GM12875 (cell line): ENCODE data around the gene WWOX.

Experiments
- H3K4me3 ChIP-seq: one replicate; pipeline ENCODE4 v1.5.1; 2011; ENCODE audit warnings: low read depth, low read length, control low read depth
- TF ChIP-seq, protein P1 (sequence below): IDR thresholded peaks from 2 replicates; pipeline ENCODE4 v1.5.1; 2011; ENCODE audit warnings: low read depth, mild to moderate bottlenecking, control low read depth, inconsistent platforms, low read length, moderate library complexity, borderline replicate concordance; ENCODE audit not compliant: insufficient read depth

Gene WWOX

DNA sequence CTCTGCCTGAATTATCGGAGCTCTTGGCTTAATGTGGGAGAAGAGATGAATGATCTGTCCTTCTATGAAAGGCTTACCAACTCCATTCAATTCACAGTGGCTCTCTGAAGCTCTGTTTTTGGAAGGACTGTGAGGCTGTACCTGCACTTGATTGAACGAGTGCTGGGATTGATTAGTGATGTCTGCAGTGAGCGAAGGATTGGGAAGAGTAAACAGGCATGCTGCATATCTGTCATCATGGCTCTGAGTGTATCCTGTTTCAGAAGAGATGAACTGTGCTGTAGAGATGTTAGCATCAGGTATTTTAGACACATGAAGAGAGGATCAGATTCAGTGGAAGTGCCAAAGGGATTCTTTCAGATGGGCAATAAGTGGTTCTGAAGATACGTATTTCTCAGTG is 937.1 kb downstream of the WWOX start:
- TF ChIP-seq, protein P1, sequence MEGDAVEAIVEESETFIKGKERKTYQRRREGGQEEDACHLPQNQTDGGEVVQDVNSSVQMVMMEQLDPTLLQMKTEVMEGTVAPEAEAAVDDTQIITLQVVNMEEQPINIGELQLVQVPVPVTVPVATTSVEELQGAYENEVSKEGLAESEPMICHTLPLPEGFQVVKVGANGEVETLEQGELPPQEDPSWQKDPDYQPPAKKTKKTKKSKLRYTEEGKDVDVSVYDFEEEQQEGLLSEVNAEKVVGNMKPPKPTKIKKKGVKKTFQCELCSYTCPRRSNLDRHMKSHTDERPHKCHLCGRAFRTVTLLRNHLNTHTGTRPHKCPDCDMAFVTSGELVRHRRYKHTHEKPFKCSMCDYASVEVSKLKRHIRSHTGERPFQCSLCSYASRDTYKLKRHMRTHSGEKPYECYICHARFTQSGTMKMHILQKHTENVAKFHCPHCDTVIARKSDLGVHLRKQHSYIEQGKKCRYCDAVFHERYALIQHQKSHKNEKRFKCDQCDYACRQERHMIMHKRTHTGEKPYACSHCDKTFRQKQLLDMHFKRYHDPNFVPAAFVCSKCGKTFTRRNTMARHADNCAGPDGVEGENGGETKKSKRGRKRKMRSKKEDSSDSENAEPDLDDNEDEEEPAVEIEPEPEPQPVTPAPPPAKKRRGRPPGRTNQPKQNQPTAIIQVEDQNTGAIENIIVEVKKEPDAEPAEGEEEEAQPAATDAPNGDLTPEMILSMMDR, result no peak
- no peak overlapping the region for H3K4me3 ChIP-seq

DNA sequence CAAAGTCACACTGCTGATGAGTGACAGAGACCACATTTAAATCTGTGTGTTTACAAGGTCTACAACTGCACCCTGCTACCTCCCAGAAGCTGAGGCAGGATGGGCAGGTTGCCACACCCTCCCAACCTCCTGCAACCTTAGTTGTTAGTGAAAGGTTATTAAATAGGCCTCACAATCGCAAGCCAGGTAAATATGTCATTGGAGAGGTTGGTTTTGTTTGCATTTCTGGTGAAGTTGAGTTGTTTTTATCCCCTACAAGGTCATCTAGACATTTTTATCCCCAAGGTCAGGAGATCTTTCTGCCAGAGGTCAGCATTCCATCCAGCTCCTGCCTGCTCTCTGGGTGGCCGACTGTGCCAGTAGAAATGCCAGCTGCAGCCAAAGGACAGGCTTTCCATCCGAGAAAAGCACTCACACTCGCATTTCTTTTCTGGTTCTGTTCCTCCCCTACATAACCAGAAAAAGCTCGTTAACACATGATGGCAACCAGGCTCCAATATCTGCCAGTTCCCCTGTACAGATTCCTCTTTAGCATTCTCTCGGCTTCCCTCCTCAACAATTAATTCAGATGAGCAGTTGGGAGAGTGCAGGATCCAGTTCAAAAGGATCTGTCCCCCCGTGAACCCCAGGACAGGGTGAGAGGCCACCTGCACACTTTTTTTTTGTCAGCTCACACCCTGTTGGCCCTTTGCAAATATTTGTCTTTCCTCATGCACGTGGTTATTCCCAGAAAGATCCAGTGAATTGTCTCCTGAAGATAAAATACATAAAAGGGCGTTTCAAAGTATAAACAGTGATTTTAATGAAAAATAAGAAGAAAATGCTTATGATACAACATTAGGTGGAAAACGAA is 938.3 kb downstream of the WWOX start:
- TF ChIP-seq, protein P1, result no peak
- H3K4me3 ChIP-seq, result no peak overlapping the region

GRCh38 chr16:79041206-79041605 is 941.8 kb downstream of the WWOX start:
- TF ChIP-seq, protein P1, result no peak
- no peak overlapping the region for H3K4me3 ChIP-seq

- no peak overlapping the region for H3K4me3 ChIP-seq
- TF ChIP-seq, protein P1, result no peak
These were observed 942.7 kb downstream of the WWOX start for GRCh38 chr16:79042141-79042540.

DNA sequence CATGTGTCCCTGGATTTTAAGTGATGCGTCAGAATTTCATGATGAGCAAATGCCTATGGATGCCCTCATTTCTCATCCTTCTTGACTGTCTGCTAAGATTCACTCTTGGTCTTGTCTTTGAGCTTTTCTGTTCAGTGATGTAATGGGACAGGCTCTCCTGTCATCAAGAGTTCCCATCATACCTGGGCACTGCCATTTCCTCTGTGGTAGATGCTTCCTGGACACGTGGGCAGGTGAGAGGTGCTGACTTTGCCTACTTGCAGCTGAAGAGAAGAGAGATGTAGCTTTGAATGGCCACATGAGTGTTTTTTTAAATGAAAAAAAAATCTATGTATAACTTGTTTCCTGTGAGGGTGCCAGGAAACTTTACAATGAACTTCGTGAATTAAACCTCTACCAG is 943.4 kb downstream of the WWOX start:
- no peak overlapping the region for H3K4me3 ChIP-seq
- TF ChIP-seq, protein P1, result no peak

- TF ChIP-seq, protein P1, result no peak
- H3K4me3 ChIP-seq, result no peak overlapping the region
These were observed 945.7 kb downstream of the WWOX start for GRCh38 chr16:79045191-79045590.

DNA sequence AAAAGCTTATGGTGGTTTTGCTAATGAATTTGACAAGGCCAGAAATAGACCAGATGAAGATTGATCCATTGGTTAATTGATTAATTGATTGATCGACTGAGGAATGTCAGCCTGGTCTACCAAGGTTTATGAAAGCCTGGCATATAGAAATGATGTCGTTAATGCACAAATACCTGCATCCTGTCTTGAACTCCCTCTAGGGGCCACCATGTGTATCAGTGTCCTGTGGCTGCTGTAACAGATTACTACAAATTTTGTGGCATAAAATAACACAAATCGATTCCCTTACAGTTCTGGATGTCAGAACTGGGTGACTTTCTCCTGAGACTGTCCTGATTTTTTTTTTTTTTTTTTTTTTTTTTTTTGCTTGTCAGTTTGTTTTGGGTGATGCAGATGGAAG is 947.9 kb downstream of the WWOX start:
- TF ChIP-seq, protein P1, result peak; percentile 66; the same call in 1 of the 2 replicates
- H3K4me3 ChIP-seq, result no peak overlapping the region
